GM12864 (cell line): ENCODE measurements around the gene RAD21L1.

Source experiments
- DNase-seq: peaks from one replicate; pipeline ENCODE4 v3.0.0-alpha.2; 2011; ENCODE audit warnings: low read depth
- H3K4me3 ChIP-seq: 2 replicates; pipeline ENCODE4 v1.5.1; 2011; ENCODE audit warnings: mild to moderate bottlenecking, low read depth, low read length, control low read depth
- TF ChIP-seq, protein P1 (sequence below): IDR thresholded peaks from 2 replicates; pipeline ENCODE4 v1.5.1; 2011; ENCODE audit warnings: low read depth, mild to moderate bottlenecking, moderate library complexity, low read length, control low read depth, inconsistent platforms; ENCODE audit errors: missing control alignments

Gene RAD21L1

DNA sequence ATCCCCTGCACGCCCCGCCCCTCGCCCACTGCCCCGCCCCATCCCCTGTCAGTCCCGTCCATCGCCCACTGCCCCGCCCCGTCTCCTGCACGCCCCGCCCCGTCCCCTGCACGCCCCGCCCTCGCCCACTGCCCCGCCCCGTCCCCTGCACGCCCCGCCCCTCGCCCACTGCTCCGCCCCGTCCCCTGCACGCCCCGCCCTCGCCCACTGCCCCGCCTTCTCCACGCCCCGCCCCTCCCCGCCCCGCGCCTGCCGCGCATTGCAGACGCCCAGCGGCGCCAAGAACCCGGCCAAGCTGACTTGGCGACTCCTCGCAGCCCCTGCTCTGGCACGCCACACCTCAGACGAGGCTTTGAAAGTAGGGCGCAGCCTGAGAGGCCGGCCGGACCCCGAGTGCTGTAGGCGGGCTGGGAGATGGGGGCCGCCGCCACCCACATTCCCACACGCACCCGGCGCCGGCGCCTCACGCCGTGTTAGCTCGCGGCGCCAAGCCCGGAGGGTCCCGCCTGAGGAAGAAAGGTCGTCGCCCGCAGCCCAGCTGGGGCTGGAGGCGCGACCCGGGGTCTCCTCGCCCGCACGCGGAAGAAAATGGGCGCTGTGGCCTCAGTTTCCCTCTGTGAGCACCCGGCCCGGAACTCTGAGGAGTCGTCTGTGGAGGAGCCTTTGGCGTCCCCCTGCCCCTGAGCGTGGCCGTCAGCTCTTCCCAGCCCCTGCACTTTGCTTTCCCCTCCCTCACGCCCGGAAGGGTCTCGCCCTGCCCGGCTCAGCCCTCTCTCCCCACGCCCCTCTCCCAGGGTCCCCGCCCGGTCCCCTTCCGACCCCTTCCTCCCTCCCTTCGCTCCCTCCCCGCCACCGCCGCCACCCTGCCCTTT lies at the start of gene RAD21L1:
TSS of gene RAD21L1 (plus strand) at position 262 of the 872 bp plus-strand sequence. CDS start 2,410 bp downstream, outside the sequence.
- no peak for DNase-seq
- TF ChIP-seq, protein P1, sequence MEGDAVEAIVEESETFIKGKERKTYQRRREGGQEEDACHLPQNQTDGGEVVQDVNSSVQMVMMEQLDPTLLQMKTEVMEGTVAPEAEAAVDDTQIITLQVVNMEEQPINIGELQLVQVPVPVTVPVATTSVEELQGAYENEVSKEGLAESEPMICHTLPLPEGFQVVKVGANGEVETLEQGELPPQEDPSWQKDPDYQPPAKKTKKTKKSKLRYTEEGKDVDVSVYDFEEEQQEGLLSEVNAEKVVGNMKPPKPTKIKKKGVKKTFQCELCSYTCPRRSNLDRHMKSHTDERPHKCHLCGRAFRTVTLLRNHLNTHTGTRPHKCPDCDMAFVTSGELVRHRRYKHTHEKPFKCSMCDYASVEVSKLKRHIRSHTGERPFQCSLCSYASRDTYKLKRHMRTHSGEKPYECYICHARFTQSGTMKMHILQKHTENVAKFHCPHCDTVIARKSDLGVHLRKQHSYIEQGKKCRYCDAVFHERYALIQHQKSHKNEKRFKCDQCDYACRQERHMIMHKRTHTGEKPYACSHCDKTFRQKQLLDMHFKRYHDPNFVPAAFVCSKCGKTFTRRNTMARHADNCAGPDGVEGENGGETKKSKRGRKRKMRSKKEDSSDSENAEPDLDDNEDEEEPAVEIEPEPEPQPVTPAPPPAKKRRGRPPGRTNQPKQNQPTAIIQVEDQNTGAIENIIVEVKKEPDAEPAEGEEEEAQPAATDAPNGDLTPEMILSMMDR = no peak
- peak within 1 kb of the TSS; percentile 59 for H3K4me3 ChIP-seq

DNA sequence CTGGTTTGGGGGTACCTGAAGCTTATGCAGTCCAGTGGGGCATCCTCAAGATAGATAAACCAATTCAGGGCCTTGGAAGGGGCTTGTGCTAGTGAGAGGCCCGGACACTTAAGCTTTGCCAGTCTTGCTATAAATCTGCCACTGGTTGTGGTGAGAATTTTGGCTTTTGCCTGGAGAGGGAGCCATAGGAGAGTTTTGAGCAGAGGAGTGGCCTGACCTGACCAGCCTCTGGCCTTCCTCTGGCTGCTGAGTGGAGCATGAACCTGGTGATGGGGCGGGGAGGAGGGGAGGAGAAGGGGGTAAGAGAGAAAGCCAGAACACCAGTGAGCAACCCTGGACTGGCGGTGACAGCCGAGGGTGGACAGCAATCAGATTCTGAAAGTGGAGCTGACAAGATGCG lies 48.2 kb upstream of the RAD21L1 start:
- H3K4me3 ChIP-seq = no peak overlapping the region
- TF ChIP-seq, protein P1 = no peak
- no peak for DNase-seq

DNA sequence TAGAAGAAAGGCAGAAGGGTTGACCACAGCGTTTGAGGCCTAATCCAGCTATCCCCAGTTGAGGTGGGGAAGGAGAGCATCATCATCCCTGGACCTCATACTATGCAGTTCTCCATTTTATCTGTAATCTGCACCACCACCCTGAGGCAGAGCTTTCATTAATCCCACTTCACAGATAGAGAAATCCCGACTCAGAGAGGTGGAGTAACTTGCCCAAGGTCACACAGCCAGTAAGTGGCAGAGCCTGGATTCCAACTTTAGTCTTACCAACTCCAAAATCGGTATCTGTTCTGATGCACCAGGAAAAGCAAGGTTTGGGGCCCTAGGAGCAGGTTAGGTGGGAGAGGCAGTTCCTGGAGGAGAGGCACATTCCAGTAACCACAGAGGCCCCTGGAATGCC lies 47.7 kb upstream of the RAD21L1 start:
- TF ChIP-seq, protein P1 = no peak
- DNase-seq = no peak
- H3K4me3 ChIP-seq = no peak overlapping the region

DNA sequence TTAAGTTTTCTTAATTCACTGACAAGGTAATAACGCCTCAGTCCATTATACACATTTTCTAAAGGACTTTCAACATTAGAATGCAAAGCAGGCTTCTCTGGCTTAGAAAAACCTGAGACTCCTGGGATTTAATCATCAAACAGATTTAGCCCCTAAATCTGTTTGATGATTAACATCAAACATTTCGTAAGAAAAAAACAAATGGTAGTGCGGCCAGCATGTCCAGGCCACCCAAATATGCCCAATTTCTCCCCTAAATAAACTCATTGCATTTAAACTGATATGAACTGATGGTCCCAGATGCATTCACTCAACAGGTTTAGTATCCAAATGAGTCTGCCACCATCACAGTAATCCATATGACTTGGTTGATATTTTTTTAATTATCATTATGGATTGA lies 47.2 kb upstream of the RAD21L1 start:
- H3K4me3 ChIP-seq = no peak overlapping the region
- DNase-seq = no peak
- TF ChIP-seq, protein P1 = no peak

DNA sequence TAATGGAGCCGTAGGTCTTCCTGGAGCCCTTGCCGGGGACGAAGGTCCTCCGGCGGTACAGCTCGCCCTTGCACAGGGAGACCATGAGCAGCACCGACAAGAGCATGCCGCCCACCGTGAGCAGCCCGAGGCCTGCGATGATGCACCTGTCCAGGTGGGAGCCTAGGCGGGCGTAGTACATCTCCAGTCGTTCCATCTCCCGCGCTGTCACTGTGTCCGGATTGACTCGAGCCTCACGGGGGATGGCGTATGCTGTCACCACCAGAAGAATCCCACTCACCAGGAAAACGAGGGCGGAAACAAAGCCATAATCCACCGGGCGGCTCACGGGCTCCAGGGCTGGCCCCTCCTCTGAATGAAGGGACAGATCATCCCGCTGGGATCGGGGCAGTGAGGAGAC lies 44.9 kb upstream of the RAD21L1 start:
- TF ChIP-seq, protein P1 = no peak
- H3K4me3 ChIP-seq = no peak overlapping the region
- no peak for DNase-seq

DNA sequence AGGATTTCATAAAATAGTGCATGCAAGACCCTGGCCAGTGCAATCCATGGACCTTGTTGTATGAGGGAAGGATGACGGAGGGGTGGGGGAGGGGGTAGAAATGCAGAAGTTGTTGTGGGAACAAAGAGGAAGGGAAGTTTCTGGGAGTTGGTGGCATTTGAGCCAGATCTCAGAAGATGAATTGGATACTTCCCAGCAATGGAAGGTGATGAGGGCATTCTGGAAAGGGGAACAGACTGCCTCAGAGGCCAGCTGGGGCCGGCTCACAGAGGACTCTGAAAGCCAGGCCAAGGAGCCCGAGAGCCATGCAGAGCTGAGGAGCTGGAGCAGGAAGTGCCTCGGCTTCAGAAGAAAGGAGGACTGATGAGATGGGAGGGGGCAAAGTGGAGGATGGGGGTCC lies 43.7 kb upstream of the RAD21L1 start:
- no peak for DNase-seq
- TF ChIP-seq, protein P1 = no peak
- H3K4me3 ChIP-seq = no peak overlapping the region

DNA sequence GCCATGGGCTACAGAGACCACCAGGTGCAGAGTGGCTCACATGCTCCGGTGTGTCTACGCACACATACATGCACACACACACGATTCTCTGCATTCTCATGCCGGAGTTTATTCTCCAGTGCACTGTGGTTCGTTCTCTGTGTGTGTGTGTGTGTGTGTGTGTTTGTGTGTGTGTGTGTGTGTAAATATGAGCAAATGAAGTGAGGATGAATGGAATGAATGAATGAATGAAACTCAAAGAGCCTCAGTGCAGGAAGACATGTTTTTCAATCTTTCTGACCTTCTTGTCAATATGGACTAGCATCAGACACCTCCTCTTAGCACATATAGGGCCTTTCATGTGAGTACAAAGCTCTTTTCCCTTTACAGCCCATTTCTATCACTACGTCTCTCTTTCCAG lies 42.7 kb upstream of the RAD21L1 start:
- no peak for DNase-seq
- no peak overlapping the region for H3K4me3 ChIP-seq
- TF ChIP-seq, protein P1 = no peak
